ENCODE measurements around the gene FADD.
"Not testable (repeated sequence)": the region's sequence is repeated elsewhere in the genome, so short reads cannot be mapped to it uniquely, and the experiment has no call there.

FADD gene

DNA sequence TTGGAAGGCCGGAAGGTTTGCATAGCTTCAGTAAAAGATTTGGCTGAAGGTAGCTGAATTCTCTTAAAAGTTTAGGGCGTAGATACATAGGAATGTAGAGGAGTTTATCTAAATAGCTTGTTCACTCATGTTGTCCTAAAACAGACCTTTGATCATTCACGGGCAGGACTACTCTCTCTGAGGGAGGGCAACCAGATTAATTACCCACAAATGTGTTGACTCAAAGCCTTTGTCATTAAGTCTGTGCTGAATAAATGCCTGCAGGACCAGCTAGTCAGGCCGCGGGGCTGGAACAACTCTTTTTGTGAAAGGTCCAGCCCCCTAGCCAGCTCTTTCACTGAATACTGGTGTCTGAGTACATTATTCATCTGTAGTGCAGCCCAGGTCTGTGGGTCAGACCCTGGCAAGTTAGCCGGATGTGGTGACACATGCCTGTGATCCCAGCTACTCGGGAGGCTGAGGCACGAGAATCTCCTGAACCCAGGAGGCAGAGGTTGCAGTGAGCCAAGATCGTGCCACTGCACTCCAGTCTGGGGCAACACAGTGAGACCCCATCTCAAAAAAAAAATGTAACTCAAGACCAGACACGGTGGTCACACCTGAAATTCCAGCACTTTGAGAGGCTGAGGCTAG, 2.8 kb upstream of the FADD start (continued):
- TF ChIP-seq, protein P1, sequence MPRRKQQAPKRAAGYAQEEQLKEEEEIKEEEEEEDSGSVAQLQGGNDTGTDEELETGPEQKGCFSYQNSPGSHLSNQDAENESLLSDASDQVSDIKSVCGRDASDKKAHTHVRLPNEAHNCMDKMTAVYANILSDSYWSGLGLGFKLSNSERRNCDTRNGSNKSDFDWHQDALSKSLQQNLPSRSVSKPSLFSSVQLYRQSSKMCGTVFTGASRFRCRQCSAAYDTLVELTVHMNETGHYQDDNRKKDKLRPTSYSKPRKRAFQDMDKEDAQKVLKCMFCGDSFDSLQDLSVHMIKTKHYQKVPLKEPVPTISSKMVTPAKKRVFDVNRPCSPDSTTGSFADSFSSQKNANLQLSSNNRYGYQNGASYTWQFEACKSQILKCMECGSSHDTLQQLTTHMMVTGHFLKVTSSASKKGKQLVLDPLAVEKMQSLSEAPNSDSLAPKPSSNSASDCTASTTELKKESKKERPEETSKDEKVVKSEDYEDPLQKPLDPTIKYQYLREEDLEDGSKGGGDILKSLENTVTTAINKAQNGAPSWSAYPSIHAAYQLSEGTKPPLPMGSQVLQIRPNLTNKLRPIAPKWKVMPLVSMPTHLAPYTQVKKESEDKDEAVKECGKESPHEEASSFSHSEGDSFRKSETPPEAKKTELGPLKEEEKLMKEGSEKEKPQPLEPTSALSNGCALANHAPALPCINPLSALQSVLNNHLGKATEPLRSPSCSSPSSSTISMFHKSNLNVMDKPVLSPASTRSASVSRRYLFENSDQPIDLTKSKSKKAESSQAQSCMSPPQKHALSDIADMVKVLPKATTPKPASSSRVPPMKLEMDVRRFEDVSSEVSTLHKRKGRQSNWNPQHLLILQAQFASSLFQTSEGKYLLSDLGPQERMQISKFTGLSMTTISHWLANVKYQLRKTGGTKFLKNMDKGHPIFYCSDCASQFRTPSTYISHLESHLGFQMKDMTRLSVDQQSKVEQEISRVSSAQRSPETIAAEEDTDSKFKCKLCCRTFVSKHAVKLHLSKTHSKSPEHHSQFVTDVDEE (CRISPR knock-in tag; IDR thresholded peaks at IDR 0.05): no peak
- no peak for TF ChIP-seq OSR1 (CRISPR knock-in tag; IDR thresholded peaks at IDR 0.05)
- no peak for TF ChIP-seq ZNF70 (CRISPR knock-in tag; IDR thresholded peaks at IDR 0.05)

DNA sequence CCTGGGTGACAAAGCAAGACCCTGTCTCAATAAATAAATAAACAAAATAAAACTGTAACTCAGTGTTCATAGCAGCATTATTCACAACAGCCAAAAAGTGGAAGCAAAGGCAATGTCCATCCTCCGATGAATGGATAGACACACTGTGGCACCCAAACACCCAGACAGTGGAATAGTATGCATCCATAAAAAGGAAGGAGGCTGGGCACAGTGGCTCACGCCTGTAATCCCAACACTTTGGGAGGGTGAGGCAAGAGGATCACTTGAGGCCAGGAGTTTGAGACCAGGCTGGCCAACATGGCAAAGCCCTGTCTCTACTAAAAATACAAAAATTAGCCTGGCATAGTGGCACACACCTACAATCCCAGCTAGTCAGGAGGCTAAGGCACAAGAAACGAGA, 2.0 kb upstream of the FADD start:
- not testable (repeated sequence) for ATAC-seq

DNA sequence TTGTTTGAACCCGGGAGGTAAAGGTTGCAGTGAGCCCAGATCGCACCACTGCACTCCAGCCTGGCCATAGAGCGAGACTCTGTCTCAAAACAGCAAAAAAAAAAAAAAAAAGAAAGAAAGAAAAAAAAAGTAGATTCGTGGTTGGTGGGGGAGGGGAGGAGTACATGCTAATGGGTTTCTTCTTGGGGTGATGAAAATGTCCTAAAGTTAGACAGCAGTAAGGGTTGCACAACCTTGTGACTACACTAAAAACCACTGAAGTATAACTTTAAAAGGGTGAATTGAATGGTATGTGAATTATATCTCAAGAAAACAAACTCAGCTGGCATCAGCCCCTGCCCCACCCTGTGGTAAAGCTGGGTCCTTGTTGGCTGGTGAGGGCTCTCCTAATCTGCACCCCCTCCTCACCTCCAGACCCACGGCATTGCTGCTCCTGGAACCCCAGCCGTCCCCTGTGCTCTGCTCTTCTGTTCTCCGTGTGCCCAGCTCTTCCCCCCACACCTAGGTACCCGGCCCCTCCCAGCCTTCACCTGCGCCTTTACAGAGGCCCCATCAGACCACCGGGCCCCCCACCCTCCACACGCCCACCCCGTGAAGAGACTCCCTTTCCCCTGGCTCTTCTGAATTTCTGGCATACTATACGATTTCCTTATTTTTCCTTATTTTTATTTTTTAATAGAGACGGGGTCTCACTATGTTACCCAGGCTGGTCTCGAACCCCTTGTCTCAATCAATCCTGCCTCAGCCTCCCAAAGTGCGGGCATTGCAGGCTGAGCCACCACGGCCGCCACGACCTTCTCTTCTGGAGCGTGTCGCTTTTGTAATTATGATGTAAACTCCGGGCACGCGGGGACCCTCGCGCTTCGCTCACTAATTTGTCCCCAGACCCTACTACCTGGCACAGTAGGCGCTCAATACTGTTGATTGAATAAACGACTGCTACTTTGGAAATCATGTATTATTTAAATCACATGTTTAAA, 924 bp upstream of the FADD start:
- no peak for ATAC-seq
- TF ChIP-seq RARB (CRISPR knock-in tag; IDR thresholded peaks at IDR 0.05) (no peak), TOX (CRISPR knock-in tag; IDR thresholded peaks at IDR 0.05; ENCODE audit: borderline replicate concordance) (no peak), ISL1 (CRISPR knock-in tag; IDR thresholded peaks at IDR 0.05) (no peak), BACH2 (CRISPR knock-in tag; IDR thresholded peaks at IDR 0.05; ENCODE audit: borderline replicate concordance) (no peak), GLIS3 (CRISPR knock-in tag; IDR thresholded peaks at IDR 0.05) (no peak), ZNF70 (CRISPR knock-in tag; IDR thresholded peaks at IDR 0.05) (no peak), ZNF565 (CRISPR knock-in tag; conservative IDR thresholded peaks at IDR 0.05; ENCODE audit: low read depth) (no peak)
- TF ChIP-seq, protein P1 (CRISPR knock-in tag; IDR thresholded peaks at IDR 0.05): no peak
- TF ChIP-seq, protein P2, sequence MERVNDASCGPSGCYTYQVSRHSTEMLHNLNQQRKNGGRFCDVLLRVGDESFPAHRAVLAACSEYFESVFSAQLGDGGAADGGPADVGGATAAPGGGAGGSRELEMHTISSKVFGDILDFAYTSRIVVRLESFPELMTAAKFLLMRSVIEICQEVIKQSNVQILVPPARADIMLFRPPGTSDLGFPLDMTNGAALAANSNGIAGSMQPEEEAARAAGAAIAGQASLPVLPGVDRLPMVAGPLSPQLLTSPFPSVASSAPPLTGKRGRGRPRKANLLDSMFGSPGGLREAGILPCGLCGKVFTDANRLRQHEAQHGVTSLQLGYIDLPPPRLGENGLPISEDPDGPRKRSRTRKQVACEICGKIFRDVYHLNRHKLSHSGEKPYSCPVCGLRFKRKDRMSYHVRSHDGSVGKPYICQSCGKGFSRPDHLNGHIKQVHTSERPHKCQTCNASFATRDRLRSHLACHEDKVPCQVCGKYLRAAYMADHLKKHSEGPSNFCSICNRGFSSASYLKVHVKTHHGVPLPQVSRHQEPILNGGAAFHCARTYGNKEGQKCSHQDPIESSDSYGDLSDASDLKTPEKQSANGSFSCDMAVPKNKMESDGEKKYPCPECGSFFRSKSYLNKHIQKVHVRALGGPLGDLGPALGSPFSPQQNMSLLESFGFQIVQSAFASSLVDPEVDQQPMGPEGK (CRISPR knock-in tag; IDR thresholded peaks at IDR 0.05; ENCODE audit: borderline replicate concordance): no peak
- TF ChIP-seq, protein P3, sequence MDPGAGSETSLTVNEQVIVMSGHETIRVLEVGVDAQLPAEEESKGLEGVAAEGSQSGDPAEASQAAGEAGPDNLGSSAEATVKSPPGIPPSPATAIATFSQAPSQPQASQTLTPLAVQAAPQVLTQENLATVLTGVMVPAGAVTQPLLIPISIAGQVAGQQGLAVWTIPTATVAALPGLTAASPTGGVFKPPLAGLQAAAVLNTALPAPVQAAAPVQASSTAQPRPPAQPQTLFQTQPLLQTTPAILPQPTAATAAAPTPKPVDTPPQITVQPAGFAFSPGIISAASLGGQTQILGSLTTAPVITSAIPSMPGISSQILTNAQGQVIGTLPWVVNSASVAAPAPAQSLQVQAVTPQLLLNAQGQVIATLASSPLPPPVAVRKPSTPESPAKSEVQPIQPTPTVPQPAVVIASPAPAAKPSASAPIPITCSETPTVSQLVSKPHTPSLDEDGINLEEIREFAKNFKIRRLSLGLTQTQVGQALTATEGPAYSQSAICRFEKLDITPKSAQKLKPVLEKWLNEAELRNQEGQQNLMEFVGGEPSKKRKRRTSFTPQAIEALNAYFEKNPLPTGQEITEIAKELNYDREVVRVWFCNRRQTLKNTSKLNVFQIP (CRISPR knock-in tag; IDR thresholded peaks at IDR 0.05; ENCODE audit: borderline replicate concordance, low read depth): no peak

DNA sequence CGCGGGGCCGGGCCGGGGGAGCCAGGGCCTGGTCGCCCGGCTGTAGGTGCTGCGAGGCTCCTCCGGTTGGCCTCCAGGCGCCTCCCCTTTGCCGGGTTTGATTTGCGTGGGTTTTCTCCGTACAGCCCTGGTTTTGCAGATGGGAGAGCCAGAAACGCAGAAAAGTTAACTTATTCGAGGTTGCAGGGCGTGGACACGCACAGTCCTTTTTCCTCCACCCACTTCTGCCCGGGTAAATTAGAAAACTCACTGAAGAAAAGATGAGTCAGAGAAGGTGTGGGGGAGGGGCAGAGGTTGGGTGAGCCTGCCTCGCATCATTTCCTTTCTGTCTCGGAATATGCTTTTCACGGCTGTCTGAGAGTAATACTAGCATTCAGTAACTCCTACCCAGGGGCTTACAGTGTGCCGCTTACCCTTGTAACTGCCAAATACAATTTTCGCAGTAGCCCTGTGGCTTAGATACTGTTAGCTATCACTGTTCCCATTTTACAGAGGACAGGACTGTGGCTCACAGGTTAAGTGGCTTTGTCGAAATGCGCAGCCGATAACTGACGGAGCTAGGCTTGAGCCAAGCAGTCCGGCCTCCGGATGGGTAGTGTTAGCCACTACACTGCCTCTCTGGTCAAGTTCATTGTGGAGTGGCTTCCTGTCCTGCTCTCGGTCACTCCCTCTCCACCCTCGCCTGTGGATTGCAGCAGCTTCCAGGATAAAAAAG, 812 bp downstream of the FADD start:
- TF ChIP-seq TOX (CRISPR knock-in tag; IDR thresholded peaks at IDR 0.05; ENCODE audit: borderline replicate concordance) (no peak), BACH2 (CRISPR knock-in tag; IDR thresholded peaks at IDR 0.05; ENCODE audit: borderline replicate concordance) (no peak), ZNF565 (CRISPR knock-in tag; conservative IDR thresholded peaks at IDR 0.05; ENCODE audit: low read depth) (no peak)
- peak; percentile 72 for ATAC-seq

DNA sequence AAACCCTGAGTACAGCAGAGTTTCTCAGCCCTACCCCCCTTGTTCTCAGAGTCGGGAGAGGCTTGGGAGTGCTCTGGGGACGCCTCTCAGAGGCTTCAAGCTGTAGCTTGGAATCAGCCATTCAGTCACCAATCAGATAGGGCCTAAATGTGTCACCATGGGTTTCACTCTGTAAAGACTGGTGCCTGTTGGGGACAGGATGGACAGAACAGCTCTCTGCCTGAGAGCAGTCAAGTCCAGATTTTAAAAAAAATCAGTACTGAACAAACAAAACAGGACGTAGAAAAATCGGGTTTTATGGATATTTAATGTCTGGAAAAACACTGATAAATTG, 1.3 kb downstream of the FADD start:
- no peak for ATAC-seq
- TF ChIP-seq ZFP3 (CRISPR knock-in tag; IDR thresholded peaks at IDR 0.05) (no peak), TOX (CRISPR knock-in tag; IDR thresholded peaks at IDR 0.05; ENCODE audit: borderline replicate concordance) (no peak), ZNF565 (CRISPR knock-in tag; conservative IDR thresholded peaks at IDR 0.05; ENCODE audit: low read depth) (no peak), GLIS3 (CRISPR knock-in tag; IDR thresholded peaks at IDR 0.05) (no peak), CSDC2 (CRISPR knock-in tag; IDR thresholded peaks at IDR 0.05) (no peak), ZFP30 (CRISPR knock-in tag; IDR thresholded peaks at IDR 0.05) (no peak), ZNF70 (CRISPR knock-in tag; IDR thresholded peaks at IDR 0.05) (no peak), ARNTL (CRISPR knock-in tag; IDR thresholded peaks at IDR 0.05; ENCODE audit: borderline replicate concordance, low read depth) (no peak), RARB (CRISPR knock-in tag; IDR thresholded peaks at IDR 0.05) (no peak)
- TF ChIP-seq, protein P1 (CRISPR knock-in tag; IDR thresholded peaks at IDR 0.05): no peak
- TF ChIP-seq, protein P3 (CRISPR knock-in tag; IDR thresholded peaks at IDR 0.05; ENCODE audit: borderline replicate concordance, low read depth): no peak
